Panc1 (cell line): ENCODE measurements around the gene GGT1.
"Not testable (repeated sequence)": the region's sequence is repeated elsewhere in the genome, so short reads cannot be mapped to it uniquely, and the experiment has no call there.

ENCODE experiments used
- POLR2AphosphoS5 ChIP-seq: IDR thresholded peaks from 2 replicates; pipeline ENCODE4 v1.6.1; 2012; ENCODE audit warnings: mild to moderate bottlenecking, low read depth, low read length, moderate library complexity
- SIN3A ChIP-seq: IDR thresholded peaks from 2 replicates; pipeline ENCODE4 v1.6.1; 2012; ENCODE audit warnings: low read depth, mild to moderate bottlenecking, low read length, moderate library complexity, borderline replicate concordance; ENCODE audit not compliant: insufficient read depth
- TCF7L2 ChIP-seq: IDR thresholded peaks from 2 replicates; pipeline ENCODE4 v1.6.1; 2011; ENCODE audit warnings: mild to moderate bottlenecking, low read depth, low read length, inconsistent platforms
- TF ChIP-seq, protein P1 (sequence below): fragments of 450-650 bp; IDR thresholded peaks from 2 replicates; pipeline ENCODE4 v1.5.1; 2017; ENCODE audit warnings: mild to moderate bottlenecking
- TF ChIP-seq, protein P2 (sequence below), 2 experiments: IDR thresholded peaks; 2 replicates each; pipeline ENCODE4 v1.6.1; 2011 to 2012; ENCODE audit warnings: low read depth in 2 of 2, control low read depth in 1 of 2, low read length in 1 of 2, mild to moderate bottlenecking in 1 of 2, moderate library complexity in 1 of 2; ENCODE audit not compliant: insufficient read depth in 1 of 2

DNA sequence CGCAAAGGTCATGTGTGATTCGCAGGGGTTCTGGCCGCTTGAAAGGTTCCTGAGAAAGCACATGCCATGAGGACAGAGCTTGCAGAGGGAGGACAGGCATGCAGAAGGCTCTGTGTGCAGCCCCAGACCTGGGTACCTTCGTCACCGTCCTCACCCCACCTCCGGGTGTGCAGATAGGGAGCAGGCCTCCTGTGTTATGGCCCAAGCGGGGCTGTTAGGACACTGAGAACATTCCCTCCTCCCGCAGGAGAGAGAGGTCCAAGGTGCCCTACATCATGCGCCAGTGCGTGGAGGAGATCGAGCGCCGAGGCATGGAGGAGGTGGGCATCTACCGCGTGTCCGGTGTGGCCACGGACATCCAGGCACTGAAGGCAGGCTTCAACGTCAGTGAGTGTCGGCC is 43.8 kb downstream of the GGT1 start:
- TF ChIP-seq, protein P1, sequence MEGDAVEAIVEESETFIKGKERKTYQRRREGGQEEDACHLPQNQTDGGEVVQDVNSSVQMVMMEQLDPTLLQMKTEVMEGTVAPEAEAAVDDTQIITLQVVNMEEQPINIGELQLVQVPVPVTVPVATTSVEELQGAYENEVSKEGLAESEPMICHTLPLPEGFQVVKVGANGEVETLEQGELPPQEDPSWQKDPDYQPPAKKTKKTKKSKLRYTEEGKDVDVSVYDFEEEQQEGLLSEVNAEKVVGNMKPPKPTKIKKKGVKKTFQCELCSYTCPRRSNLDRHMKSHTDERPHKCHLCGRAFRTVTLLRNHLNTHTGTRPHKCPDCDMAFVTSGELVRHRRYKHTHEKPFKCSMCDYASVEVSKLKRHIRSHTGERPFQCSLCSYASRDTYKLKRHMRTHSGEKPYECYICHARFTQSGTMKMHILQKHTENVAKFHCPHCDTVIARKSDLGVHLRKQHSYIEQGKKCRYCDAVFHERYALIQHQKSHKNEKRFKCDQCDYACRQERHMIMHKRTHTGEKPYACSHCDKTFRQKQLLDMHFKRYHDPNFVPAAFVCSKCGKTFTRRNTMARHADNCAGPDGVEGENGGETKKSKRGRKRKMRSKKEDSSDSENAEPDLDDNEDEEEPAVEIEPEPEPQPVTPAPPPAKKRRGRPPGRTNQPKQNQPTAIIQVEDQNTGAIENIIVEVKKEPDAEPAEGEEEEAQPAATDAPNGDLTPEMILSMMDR: not testable (repeated sequence)
- not testable (repeated sequence) for TF ChIP-seq POLR2AphosphoS5, TCF7L2, SIN3A
- TF ChIP-seq, protein P2, sequence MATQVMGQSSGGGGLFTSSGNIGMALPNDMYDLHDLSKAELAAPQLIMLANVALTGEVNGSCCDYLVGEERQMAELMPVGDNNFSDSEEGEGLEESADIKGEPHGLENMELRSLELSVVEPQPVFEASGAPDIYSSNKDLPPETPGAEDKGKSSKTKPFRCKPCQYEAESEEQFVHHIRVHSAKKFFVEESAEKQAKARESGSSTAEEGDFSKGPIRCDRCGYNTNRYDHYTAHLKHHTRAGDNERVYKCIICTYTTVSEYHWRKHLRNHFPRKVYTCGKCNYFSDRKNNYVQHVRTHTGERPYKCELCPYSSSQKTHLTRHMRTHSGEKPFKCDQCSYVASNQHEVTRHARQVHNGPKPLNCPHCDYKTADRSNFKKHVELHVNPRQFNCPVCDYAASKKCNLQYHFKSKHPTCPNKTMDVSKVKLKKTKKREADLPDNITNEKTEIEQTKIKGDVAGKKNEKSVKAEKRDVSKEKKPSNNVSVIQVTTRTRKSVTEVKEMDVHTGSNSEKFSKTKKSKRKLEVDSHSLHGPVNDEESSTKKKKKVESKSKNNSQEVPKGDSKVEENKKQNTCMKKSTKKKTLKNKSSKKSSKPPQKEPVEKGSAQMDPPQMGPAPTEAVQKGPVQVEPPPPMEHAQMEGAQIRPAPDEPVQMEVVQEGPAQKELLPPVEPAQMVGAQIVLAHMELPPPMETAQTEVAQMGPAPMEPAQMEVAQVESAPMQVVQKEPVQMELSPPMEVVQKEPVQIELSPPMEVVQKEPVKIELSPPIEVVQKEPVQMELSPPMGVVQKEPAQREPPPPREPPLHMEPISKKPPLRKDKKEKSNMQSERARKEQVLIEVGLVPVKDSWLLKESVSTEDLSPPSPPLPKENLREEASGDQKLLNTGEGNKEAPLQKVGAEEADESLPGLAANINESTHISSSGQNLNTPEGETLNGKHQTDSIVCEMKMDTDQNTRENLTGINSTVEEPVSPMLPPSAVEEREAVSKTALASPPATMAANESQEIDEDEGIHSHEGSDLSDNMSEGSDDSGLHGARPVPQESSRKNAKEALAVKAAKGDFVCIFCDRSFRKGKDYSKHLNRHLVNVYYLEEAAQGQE (IDR thresholded peaks at IDR 0.05; ENCODE audit: insufficient read depth in 1 of 2, low read depth in 2 of 2, low read length in 1 of 2): not testable (repeated sequence)
